Suprapubic skin (tissue), 2 donors: ENCODE results near the gene TBRG1.

Experiments
- EP300 ChIP-seq: sonication (generic); formaldehyde crosslinking; IDR thresholded peaks from one replicate; pipeline ENCODE4 v1.6.1; 2017; ENCODE audit warnings: antibody characterized with exemption
- POLR2A ChIP-seq, 2 donors: fragments of 450-650 bp; IDR thresholded peaks; one replicate each; pipeline ENCODE4 v1.6.1; 2017; ENCODE audit warnings: antibody characterized with exemption in 2 of 2, mild to moderate bottlenecking in 2 of 2, moderate library complexity in 2 of 2

DNA sequence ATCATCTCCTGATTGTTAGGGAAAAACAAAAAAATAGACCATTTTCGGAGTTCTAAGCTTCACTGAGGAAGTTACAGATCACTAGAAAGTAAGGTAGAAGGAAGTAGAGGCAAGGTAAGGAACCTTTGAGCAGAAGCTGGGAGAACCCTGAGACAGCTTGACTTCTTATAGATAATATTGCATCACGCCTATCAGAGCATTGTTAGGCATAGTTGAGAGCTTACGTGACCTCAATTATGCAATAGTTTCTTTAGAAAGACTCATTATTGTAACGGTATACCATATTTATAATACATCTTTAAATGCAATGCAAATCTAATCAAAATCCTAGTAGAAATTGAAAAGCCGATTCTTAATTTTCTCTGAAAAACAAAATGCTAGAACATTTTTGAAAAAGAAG, 4.9 kb downstream of the TBRG1 start:
- no peak for TF ChIP-seq POLR2A (IDR thresholded peaks at IDR 0.05)
- no peak for TF ChIP-seq EP300
